ENCODE results near the gene KRTAP12-2. TPM values are rescaled to one million over a fixed set of nuclear protein-coding genes. Genes with fewer than 3 reads are reported as not detected.
"Not testable (repeated sequence)": the region's sequence is repeated elsewhere in the genome, so short reads cannot be mapped to it uniquely, and the experiment has no call there.

The KRTAP12-2 gene
- total RNA-seq, 1 donor from 2014 or later = not detected

DNA sequence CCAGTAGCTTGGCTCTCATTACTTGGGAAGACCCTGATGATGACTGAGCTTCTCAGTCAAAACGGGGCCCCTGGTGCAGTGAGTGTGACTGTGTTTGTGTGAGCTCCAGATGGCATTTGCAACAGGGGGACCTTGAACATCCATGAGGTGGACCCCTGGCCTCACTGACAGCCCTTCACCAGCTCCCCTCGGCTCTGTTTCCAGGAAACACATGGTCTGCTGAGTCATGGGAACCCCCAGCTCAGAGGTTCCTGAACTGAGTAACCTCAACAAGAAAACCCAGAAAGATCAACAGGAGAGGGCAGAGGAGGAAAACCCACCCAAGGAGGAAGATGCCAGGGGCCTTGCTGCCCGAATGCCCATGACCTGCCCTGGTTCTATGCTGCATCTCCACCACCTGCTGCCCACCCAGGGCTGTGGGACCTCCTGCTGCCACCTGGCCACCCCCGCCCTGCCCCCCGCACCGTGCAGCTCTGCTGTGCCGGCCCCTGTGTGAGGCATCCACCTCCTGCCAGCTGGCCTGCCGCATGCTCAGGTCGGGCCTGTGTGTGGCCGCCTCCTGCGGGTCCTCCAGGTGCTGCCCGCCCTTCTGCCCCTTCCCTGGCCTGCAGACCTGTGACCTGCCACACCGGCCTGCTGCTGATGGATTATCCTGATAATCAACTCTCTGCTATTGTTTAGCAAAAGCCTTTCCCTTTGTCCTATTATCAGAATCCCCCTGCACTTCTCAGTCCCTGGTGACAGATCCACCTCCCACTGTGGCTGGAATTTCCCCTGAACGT is 19.5 kb upstream of the KRTAP12-2 start:
- no peak for DNase-seq (ENCODE audit: low spot score)
- no peak for ATAC-seq

DNA sequence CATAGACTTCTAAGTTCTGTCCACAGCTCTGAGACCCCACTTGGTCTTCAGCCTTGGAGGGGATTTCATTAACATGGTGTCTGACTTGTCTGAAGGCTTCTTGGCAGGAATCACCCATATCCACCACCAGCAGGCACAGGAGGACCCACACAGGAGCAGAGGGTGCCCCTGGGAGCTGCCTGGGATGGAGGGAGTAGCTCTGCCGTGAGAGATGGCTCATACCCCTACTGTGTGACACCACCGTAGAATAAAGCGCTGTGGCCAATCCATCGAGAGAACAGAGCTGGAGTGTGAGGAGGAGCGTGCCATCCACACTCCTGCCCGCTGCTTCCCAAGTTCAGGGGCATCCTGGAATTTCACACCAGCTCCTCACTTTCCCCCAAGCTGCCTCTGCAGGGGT is 18.3 kb upstream of the KRTAP12-2 start:
- not testable (repeated sequence) for DNase-seq (ENCODE audit: low spot score); ATAC-seq

DNA sequence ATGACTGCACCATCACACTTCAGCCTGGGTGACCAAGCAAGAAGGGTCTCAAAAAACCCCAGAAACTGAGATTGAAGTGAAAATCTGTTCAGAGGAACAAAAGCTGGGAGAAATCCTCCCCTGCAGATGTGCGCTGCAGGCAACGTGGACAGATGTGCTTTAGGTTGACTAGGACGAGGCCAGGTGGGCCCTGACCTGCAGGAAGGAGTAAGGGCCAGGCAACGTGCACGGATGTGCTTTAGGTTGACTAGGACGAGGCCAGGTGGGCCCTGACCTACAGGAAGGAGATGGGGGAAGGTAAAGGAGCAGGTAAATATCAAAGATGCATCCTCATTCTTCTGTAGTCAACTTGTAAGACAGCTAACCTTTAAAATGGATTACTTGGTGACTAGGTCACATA is 17.8 kb upstream of the KRTAP12-2 start:
- ATAC-seq (no peak), DNase-seq (ENCODE audit: low spot score) (no peak)

DNA sequence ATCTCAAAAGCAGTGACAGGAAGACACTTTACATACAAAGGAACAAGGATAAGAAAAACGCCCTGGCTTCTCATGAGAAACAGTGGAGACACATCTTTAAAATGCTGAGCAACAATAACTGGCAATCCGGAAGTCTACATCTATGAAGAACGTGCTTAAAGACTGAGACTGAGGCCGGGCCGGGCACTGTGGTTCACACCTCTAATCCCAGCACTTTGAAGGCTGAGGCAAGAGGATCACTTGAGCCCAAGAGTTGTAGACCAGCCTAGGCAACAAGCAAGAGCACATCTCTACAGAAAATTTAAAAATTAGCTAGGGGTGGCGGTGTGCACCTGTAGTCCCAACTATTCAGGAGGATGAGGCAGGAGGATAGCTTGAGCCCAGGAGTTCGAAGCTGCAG is 17.4 kb upstream of the KRTAP12-2 start:
- ATAC-seq (no peak), DNase-seq (ENCODE audit: low spot score) (no peak)

DNA sequence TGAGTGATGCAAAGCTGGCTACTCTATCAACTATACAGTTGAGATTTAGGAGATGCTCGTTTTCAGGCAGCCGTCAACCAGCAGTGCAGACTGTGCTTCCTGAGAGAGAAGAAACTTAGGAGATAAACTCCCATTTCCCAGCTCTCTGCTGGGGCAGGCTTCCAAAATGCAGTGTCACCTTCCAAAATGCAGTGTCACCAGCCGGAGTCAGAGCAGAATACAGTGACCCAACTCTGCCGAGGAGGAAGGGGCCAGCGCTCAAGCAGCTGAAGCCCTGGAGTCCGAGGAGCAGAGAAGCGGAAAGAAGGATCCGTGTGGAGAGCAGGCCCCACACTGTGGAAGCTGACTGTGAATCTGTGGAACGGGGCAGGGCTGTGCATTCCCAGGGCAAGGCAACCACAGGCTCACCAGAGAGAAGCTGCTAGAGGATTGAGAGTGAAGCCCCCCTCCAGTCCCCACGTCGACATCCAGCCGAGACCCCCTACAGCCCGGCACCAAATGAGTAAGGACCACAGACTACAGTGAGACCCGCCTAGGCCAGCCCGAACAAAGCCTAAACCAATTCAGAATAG is 15.9 kb upstream of the KRTAP12-2 start:
- no peak for ATAC-seq
- no peak for DNase-seq (ENCODE audit: low spot score)

DNA sequence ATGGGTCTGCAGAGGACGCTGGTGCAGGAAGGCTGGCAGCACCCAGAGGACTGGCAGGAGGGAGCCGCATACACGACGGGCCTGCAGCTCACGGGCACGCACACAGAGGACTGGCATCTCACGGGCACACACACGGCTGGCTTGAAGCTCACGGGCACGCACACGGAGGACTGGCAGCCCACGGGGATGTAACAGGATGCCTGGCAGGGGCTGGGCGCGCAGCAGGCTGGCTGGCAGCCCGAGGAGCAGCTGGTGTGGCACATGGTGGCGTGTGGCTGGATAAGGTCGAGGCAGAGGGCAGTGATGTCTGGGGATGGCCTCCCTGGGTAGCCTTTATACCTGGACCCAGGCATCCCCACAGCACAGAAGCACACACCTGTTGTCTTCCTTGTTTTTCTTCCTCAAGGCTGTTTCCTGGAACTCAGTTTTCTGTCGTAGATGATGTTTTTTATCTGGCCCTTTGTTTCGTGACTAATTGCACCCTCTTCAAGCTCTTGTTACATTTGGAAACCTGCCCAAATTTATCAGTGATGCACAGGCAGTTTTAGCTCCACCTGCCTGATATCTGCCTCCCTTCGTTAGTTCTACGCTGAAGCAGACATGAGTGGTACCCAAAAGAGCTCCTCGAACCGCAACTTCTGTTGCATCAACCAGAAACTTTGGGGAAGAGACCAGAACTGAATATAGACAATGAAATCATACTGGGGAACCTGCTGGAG is 15.3 kb upstream of the KRTAP12-2 start, which contains the start of gene KRTAP12-1:
Gene KRTAP12-1 (minus strand): TSS at position 303 of the 719 bp plus-strand sequence. CDS start 40 bp downstream, at position 263.
- no peak for DNase-seq (ENCODE audit: low spot score)
- ATAC-seq = no peak

DNA sequence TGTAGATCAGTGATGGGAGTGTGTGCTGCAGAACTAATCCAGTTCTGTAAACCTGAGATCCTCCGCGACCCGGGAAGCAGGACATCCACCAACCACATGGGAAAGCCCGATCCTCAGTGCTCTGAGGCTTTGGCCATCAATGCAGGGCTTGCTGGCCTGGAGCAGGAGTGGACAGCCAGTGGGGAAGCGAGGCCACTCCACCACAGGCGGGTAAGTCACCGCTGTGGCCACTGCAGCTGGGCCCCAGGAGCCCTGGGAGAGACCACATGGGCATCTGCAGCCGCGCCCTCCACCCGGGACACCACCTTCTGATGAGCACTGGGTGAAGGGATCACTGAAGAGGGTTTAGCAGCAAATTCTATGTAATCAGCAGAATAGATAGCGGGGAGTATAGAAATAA is 14.4 kb upstream of the KRTAP12-2 start:
- DNase-seq (ENCODE audit: low spot score) (no peak), ATAC-seq (no peak)

DNA sequence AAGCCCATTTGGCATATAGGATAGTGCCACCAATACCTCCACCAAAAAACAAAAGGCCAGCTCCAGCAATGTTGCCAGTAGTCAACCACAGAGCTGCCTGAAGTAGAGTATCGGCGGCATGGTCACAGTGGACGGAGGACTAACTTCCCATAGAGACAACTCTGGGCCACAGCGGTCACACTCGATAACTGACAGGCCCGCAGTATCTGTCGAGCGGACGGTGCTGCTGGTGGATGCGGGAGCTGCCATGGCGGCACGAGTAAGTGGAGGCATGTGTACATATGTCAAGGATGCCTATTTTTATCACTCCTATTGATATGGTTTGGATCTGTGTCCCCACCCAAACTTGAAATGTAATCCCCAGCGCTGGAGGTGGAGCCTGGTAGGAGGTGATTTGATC is 11.2 kb upstream of the KRTAP12-2 start:
- ATAC-seq (no peak), DNase-seq (ENCODE audit: low spot score) (no peak)

DNA sequence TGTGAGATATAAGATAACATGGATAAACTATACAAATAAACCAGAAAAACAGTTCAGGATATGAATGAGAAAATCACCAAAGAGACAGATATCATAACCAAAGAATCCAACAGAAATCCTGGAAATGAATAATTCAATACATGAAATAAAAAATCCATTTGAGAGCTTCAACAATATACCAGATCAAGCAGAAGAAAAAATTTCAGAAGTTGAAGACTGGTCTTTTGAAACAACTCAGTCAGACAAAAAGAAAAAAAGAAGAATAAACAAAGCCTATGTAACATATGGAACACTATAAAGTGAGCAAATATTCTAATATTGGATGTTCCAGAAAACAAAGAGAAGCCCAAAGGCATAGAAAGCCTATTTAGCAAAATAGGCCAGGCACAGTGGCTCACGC is 5.2 kb upstream of the KRTAP12-2 start:
- ATAC-seq (no peak), DNase-seq (ENCODE audit: low spot score) (no peak)

DNA sequence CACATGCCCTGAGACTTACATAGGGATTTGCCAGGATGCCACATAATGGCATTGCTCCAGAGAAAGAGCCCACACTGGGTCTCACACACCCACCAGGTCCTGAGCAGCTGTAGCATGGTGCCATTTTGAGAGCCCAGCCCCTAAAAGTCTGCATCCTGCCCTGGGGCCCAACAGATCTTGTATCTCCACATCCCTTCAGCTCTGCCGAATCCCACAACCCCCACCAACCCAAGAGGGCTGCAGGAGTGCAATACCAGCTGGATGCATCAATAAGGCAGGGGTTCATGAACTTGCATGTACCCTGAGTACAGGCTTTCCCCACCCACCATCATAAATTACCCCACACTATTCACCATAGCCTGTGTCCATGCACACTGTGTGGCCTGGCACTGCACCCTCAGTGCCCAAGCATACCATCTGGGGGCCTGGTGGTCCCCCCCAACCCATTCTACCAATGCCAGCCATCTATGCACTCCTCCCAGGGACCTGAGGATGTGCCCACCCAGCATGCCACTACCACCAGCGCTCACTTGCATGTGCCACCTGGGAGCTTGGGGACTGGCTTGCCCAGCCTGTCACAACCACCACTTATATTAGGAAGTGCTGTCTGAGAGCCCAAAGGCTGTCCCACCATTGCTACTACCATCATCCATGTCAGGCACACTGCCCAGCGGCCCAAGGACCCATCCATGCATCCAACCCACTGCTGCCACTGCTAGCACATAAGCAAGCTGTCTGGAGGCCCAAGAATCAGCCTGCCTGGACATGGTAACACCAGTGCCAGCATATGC is 4.1 kb upstream of the KRTAP12-2 start:
- DNase-seq (ENCODE audit: low spot score) (no peak), ATAC-seq (no peak)

DNA sequence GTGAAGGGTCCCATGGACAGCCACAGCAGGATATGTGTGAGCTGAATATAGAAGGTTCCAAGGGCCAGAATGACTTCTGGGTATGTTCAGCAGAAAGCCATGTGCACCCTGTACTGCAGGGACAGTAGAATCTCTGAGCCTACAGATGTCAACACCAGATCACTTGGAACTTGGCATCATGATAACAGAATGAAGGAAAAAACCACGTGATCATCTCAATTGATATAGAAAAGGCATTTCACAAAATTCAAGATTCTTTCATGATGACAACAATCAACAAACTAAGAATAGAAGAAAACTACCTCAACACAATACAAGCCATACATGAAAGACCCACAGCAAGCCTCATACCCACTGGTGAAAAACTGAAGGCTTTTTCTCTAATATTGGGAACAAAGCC is 885 bp upstream of the KRTAP12-2 start:
- no peak for DNase-seq (ENCODE audit: low spot score)
- ATAC-seq = no peak

DNA sequence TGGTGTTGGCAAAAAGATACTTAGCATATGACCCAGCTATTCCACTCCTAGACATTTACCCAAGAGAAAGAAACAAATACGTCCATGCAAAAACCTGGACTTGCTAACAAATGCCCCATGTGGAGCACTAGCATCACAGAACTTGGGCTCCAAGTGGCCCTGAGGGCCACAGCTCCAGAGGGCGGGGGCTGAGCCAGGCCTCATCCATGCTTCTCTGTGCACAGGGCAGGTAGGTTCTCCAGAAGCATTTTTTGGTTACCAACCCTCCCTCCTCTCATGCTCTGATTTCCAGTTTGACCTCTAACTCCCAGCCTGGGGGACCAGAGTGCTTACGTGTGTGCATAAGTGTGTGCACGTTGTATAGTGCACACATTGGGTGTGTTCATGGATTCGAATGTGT is 2.0 kb downstream of the KRTAP12-2 start:
- no peak for ATAC-seq
- DNase-seq (ENCODE audit: low spot score) = no peak

DNA sequence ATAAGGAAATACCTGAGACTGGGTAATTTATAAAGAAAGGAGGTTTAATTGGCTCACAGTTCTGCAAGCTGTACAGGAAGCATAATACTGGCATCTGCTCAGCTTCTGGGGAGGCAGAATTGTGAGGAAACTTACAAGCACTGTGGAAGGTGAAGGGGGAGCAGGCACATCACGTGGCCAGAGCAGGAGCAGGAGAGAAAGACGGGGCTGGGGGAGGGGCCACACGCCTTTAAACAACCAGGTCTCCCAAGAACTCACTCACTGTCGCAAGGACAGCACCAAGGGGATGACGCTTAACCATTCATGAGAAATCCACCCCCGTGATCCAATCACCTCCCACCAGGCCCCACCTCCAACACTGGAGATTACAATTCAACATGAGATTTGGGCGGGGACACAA is 5.2 kb downstream of the KRTAP12-2 start:
- ATAC-seq; DNase-seq (ENCODE audit: low spot score): not testable (repeated sequence)

DNA sequence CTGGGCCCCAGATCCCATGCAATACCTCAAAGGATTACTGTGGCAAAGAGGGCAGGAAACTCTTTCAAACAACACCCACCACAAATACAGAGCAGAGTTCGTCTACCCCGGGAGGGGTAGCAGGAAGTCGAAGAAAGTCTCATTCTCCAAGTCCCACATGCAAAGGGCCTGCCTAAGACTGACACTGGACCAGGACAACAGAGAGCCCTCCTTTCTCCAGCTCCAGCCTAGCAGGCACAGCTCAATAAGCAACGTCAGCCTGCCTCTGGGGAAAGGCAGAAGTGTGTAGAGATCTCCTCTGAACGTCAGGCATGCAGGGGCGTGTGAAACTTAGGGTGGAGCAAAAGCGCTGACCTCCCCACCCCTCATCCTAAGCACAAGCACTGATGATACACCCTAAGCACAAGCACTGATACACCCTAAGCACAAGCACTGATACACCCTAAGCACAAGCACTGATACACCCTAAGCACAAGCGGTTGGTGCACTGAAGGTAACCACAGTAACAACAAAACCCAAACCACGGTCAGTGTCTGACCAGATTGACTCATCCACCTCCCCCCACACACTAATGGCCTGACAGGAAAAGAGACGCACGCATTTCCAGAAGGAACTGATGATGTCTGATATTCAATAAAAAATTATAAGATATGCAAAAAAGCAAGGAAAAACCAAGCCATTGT is 7.7 kb downstream of the KRTAP12-2 start:
- no peak for ATAC-seq
- no peak for DNase-seq (ENCODE audit: low spot score)

DNA sequence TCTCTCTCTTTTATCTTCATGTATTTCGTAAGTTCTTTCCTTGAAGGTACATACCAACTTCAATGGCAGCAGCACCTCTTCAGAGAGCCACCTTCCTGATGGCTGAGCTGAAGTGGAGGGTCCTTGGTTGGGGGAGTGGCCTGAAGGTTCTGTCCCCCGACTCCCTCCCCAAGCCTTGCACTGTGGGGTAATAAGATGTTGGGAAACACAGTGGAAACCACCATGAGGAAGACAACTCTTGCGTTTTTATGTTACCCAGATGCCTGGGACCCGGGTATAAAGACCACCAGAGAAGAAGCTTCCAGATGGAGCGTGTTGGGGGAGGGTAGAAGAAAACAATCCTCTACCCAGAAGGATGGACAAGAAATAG is 8.2 kb downstream of the KRTAP12-2 start:
- DNase-seq (ENCODE audit: low spot score) = no peak
- ATAC-seq = no peak

DNA sequence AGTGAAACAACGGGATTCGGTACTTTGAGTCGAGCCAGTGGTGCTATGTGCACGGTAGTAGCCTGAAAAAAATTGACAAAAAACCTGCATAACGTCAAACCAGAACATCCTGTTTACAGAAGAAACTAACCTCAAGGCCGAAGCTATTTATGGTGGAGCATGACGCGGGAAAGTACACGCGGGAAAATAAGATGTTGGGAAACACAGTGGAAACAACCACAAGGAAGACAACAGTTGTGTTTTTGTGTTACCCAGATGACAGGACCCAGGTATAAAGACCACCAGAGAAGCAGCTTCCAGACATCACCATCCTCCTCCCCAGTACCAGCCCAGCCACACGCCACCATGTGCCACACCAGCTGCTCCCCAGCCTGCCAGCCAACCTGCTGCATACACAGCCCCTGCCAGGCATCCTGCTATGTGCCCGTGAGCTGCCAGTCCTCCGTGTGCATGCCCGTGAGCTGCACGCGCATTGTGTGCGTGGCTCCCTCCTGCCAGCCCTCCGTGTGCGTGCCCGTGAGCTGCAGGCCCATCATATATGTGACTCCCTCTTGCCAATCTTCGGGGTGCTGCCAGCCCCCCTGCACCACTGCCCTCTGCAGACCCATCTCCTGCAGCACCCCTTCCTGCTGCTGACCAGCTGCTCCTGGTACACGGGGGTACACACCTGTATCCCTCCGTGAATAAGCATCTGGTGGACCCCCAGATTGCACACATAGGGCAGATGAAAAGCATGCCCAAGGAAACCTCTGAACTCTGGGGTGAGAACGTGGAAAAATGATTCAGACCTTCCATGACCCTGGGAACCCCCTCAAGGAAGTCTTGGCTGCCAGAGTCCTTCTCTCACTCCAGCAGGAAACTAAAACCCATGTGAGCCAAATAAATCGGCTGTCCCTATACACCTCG is 8.8 kb downstream of the KRTAP12-2 start, which contains the start of gene KRTAP12-3:
Gene KRTAP12-3 (plus strand): TSS at position 298 of the 906 bp plus-strand sequence. CDS start 48 bp downstream, at position 346.
- DNase-seq (ENCODE audit: low spot score) = no peak
- no peak for ATAC-seq

DNA sequence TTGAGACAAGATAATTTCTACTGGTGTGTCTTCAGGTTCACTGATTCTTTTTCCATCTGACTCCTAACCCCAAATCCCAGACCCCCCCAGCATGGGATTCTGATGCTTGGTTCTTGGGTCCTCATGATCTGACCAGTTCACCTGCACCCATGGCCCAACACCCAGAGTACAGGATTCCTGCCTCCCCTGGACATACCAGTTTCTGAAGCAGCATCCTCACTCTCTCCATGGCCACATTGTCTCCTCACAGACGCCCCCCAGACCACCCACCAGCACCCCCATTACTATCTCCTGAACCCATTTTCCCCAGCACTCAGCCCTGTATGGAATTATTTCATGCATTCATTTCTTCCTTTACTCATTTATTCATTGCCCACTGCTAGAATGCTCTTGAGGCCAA is 9.9 kb downstream of the KRTAP12-2 start:
- no peak for ATAC-seq
- DNase-seq (ENCODE audit: low spot score) = no peak

DNA sequence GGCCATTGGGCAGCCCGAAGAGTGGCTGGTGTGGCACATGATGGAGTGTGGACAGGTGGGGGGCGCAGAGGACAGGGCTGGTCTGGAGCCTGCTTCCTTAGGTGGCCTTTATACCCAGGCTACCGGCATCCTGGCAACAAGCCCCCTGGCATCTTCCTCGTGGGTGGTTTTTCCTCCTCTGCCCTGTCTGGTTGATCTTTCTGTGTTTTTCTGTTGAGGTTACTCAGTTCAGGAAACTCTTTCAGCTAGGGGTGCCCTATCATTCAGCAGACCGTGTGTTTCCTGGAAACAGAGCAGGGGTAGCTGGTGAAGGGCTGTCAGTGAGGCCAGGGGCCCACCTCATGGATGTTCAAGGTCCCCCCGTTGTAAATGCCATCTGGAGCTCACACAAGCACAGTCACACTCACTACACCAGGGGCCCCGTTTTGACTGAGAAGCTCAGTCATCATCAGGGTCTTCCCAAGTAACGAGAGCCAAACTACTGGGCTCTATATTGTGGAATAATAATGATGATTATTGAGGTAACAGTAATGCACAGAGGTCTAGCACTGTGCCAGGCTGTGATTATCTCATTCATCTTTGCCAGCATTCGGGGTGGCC is 12.1 kb downstream of the KRTAP12-2 start, which contains the start of gene KRTAP12-4:
Gene KRTAP12-4 (minus strand): TSS at position 84 of the 600 bp plus-strand sequence. CDS start 45 bp downstream, at position 39.
- ATAC-seq = no peak
- no peak for DNase-seq (ENCODE audit: low spot score)
